IPS-18a (cell line): ENCODE data around the gene CBFB.
"Not testable (repeated sequence)": the region's sequence is repeated elsewhere in the genome, so short reads cannot be mapped to it uniquely, and the experiment has no call there.

Experiments used
- H3K27ac ChIP-seq: one replicate; pipeline ENCODE4 v1.5.1; 2013; ENCODE audit warnings: low read length
- H3K27me3 ChIP-seq: one replicate; pipeline ENCODE4 v1.6.1; 2013; ENCODE audit warnings: mild to moderate bottlenecking, low read length; ENCODE audit not compliant: control insufficient read depth, insufficient read depth
- H3K36me3 ChIP-seq: one replicate; pipeline ENCODE4 v1.6.1; 2013; ENCODE audit warnings: low read depth, low read length; ENCODE audit not compliant: control insufficient read depth
- H3K4me1 ChIP-seq: one replicate; pipeline ENCODE4 v1.6.1; 2013; ENCODE audit warnings: low read depth, low read length; ENCODE audit not compliant: control insufficient read depth
- H3K4me3 ChIP-seq: one replicate; pipeline ENCODE4 v1.5.1; 2013; ENCODE audit warnings: low read length
- H3K9ac ChIP-seq: one replicate; pipeline ENCODE4 v1.6.1; 2013; ENCODE audit warnings: mild to moderate bottlenecking, low read length, moderate library complexity
- H3K9me3 ChIP-seq: one replicate; pipeline ENCODE4 v1.6.1; 2013; ENCODE audit warnings: low read depth, low read length; ENCODE audit not compliant: control insufficient read depth

The CBFB gene

GRCh38 chr16:67117716-67118115 lies 88.8 kb downstream of the CBFB start:
- H3K4me1 ChIP-seq, result no peaks in the 10 kb centered on the region
- H3K36me3 ChIP-seq, result peaks cover 11% of the 10 kb centered on the region
- H3K9ac ChIP-seq, result no peak overlapping the region
- no peak overlapping the region for H3K27ac ChIP-seq
- no peaks in the 10 kb centered on the region for H3K27me3 ChIP-seq
- H3K4me3 ChIP-seq, result no peak overlapping the region
- H3K9me3 ChIP-seq, result no peaks in the 10 kb centered on the region

GRCh38 chr16:67120025-67120424 lies 91.1 kb downstream of the CBFB start:
- H3K9ac ChIP-seq, result no peak overlapping the region
- H3K27me3 ChIP-seq, result no peaks in the 10 kb centered on the region
- H3K4me1 ChIP-seq, result no peaks in the 10 kb centered on the region
- no peak overlapping the region for H3K4me3 ChIP-seq
- no peaks in the 10 kb centered on the region for H3K9me3 ChIP-seq
- H3K27ac ChIP-seq, result no peak overlapping the region
- peaks cover 20% of the 10 kb centered on the region for H3K36me3 ChIP-seq

- not testable (repeated sequence) for H3K9ac ChIP-seq, H3K9me3 ChIP-seq, H3K4me3 ChIP-seq, H3K4me1 ChIP-seq, H3K27ac ChIP-seq, H3K27me3 ChIP-seq
- peaks cover 22% of the 10 kb centered on the region for H3K36me3 ChIP-seq
These were observed 93.8 kb downstream of the CBFB start for GRCh38 chr16:67122799-67123198.

GRCh38 chr16:67128417-67128816 lies 99.5 kb downstream of the CBFB start:
- no peaks in the 10 kb centered on the region for H3K27me3 ChIP-seq
- no peak overlapping the region for H3K27ac ChIP-seq
- H3K4me3 ChIP-seq, result no peak overlapping the region
- H3K9ac ChIP-seq, result no peak overlapping the region
- peaks cover 22% of the 10 kb centered on the region for H3K36me3 ChIP-seq
- H3K9me3 ChIP-seq, result no peaks in the 10 kb centered on the region
- no peaks in the 10 kb centered on the region for H3K4me1 ChIP-seq

- no peak overlapping the region for H3K27ac ChIP-seq
- H3K4me3 ChIP-seq, result no peak overlapping the region
- peaks cover 19% of the 10 kb centered on the region for H3K36me3 ChIP-seq
- no peaks in the 10 kb centered on the region for H3K4me1 ChIP-seq
- no peak overlapping the region for H3K9ac ChIP-seq
- no peaks in the 10 kb centered on the region for H3K9me3 ChIP-seq
- H3K27me3 ChIP-seq, result no peaks in the 10 kb centered on the region
These were observed 99.9 kb downstream of the CBFB start for GRCh38 chr16:67128887-67129286.

DNA sequence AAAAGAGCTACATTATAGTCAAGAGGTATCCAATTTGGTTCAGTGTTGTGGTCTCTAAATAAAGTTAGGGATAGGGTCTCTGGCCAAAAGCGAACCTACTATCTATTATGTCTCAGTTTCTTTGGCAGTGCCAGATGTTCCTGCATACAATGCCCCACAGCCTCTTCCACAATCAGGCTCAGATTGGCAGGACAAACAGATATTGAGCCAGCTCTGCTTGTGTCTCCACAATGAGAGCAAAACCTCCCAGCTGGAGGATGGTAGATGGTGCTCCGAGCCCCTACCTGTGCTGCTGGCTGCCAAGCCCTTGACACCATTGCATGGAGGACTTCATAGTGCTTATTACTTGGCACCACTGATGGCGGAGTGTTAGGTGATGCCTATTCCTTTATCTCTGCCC lies 100.5 kb downstream of the CBFB start:
- Histone ChIP-seq H3K27me3 (no peaks in the 10 kb centered on the region), H3K9me3 (no peaks in the 10 kb centered on the region), H3K4me1 (no peaks in the 10 kb centered on the region), H3K36me3 (peaks cover 24% of the 10 kb centered on the region), H3K9ac (no peak overlapping the region), H3K4me3 (no peak overlapping the region), H3K27ac (no peak overlapping the region)

DNA sequence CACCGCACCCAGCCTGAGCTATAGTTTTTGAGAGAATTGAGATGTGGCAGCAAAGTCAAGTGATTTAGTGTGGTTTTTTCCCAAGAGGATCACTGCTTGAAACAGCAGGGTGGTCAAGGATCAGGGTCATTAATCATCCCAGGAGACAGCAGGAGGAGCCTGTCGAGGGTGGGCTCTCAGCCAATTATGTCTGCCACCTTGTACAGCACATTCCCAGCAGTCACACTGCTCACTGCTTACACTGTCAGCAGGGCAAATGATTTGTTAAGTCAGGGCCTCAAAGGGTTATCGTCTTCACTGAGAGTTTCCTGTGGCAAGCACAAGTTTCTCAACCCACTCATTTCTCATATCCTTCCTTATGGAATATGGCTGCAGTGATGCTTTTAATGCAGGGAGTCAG lies 108.7 kb downstream of the CBFB start:
- Histone ChIP-seq H3K9ac (no peak overlapping the region), H3K27me3 (no peaks in the 10 kb centered on the region), H3K9me3 (no peaks in the 10 kb centered on the region), H3K4me3 (no peak overlapping the region), H3K36me3 (peaks cover 43% of the 10 kb centered on the region), H3K27ac (no peak overlapping the region), H3K4me1 (no peaks in the 10 kb centered on the region)

DNA sequence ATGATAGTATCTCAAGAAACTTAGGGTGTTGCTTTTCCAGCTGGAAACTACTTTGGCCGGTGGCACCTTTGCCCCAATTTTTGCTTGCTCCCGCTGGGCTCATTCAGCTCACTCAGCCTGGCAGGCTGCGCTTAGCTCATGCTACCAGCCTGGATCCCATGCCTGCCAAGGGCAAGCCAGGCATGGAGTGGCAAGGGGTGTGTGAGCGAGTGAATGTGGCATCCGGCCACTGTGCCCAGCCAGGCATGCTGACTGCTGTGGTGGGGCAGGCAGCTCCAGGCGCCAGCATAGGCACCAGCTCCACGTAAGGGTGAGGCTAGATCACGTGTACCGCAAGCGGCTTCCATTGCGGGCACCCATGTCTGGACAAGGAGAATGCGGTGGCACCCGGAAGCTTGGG lies 112.4 kb downstream of the CBFB start:
- Histone ChIP-seq H3K27ac (no peak overlapping the region), H3K27me3 (no peaks in the 10 kb centered on the region), H3K4me1 (no peaks in the 10 kb centered on the region), H3K9me3 (no peaks in the 10 kb centered on the region), H3K9ac (no peak overlapping the region), H3K4me3 (no peak overlapping the region), H3K36me3 (peaks cover 35% of the 10 kb centered on the region)

DNA sequence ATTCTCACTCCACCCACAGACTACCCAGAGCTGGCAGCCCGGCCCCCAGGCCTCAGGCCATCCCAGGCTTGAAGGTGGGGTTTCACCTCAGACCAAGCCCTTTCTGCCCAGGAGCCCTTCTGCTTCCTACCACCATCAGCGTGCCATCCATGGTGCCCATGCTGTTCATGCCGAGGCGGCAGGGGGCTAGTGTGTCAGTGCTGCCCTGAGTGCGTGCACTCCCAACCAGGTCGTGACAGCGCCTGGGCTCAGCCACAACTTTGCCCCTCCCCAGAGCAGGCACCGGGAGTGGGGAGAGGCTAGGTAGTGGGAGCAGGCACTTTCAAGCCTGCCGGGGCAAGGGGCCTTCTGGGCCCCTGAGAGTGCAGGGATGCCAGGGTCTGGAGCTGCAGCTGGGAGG lies 113.4 kb downstream of the CBFB start:
- no peak overlapping the region for H3K9ac ChIP-seq
- H3K4me3 ChIP-seq, result no peak overlapping the region
- peaks cover 44% of the 10 kb centered on the region for H3K36me3 ChIP-seq
- no peaks in the 10 kb centered on the region for H3K4me1 ChIP-seq
- H3K27ac ChIP-seq, result no peak overlapping the region
- H3K9me3 ChIP-seq, result no peaks in the 10 kb centered on the region
- no peaks in the 10 kb centered on the region for H3K27me3 ChIP-seq

DNA sequence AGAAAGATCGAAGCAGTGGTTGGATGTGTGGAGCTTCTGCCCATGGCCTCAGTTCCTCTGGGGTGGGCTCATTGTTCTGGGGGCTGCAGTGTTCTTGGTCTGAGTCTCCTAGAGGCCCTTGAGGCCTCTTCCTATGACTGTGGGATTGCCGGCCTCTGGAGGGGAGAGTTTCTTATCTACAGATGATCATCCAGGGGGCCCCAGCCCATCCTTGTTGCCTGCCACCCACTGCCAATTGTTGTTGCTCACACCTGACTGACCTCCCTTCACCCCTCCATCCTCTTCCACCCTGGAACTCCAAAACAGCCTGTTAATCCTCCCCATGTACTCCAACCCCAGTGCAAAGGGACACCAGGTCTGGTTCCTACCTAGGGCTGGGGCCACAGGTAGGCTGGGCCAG lies 116.0 kb downstream of the CBFB start:
- H3K27ac ChIP-seq, result no peak overlapping the region
- H3K9me3 ChIP-seq, result no peaks in the 10 kb centered on the region
- no peaks in the 10 kb centered on the region for H3K4me1 ChIP-seq
- H3K9ac ChIP-seq, result no peak overlapping the region
- no peak overlapping the region for H3K4me3 ChIP-seq
- peaks cover 33% of the 10 kb centered on the region for H3K36me3 ChIP-seq
- peaks cover 12% of the 10 kb centered on the region for H3K27me3 ChIP-seq

- peaks cover 20% of the 10 kb centered on the region for H3K27me3 ChIP-seq
- H3K4me1 ChIP-seq, result no peaks in the 10 kb centered on the region
- no peak overlapping the region for H3K9ac ChIP-seq
- peaks cover 25% of the 10 kb centered on the region for H3K36me3 ChIP-seq
- H3K4me3 ChIP-seq, result no peak overlapping the region
- H3K27ac ChIP-seq, result no peak overlapping the region
- no peaks in the 10 kb centered on the region for H3K9me3 ChIP-seq
These were observed 116.8 kb downstream of the CBFB start for GRCh38 chr16:67145746-67146145.

DNA sequence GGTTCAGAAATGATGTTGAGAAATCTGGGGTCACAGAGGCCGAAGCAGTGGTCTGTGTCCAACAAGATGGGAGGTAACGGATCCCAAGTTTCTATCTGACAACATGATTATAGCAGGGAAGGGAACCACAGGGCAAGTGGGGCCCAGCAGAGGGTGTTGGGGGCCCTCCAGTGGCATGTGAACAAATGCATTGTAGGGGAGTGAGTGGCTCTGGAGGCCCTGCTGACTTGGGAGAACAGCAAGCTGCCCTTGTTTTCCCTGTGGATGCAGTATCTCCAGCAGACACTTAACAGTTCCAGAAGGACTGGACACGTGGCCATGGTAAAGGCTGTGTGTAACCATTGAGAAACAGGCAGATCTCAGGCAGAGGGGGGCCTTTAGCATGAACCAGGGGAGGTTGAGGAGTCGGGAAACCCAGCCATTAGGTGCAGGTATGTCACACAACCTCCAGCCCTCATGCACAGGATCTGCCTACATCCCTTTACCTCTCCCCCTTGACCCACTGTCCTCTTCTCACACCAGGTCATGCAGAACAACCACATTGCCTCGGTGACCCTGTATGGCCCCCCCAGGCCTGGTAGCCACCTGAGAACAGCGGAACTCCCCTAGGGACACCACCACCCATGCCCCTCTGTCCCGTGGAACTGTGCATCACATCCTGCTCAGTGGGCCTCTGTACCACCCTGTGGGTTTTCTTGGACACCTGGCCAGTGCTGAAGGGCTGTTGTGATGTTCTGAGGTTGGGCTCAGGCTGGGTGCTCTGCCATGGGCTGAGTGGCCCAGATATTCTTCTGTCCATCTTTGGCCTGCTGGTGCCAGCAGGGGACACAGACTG lies 117.8 kb downstream of the CBFB start:
- peaks cover 30% of the 10 kb centered on the region for H3K27me3 ChIP-seq
- no peak overlapping the region for H3K4me3 ChIP-seq
- peaks cover 21% of the 10 kb centered on the region for H3K36me3 ChIP-seq
- no peaks in the 10 kb centered on the region for H3K9me3 ChIP-seq
- H3K27ac ChIP-seq, result no peak overlapping the region
- H3K9ac ChIP-seq, result no peak overlapping the region
- no peaks in the 10 kb centered on the region for H3K4me1 ChIP-seq
